GM23338 (cell line): ENCODE results near the gene TNFRSF21. TPM values are rescaled to one million over a fixed set of nuclear protein-coding genes. Genes with fewer than 3 reads are reported as not detected.

Experiments used
- ATAC-seq: fragments of 200-7000 bp; cut with Tn5 transposase; 3 replicates; pipeline ENCODE4 v1.9.1; 2020
- DNase-seq: peaks from one replicate; pipeline ENCODE4 v3.0.0-alpha.2; 2015; ENCODE audit warnings: low spot score
- H2AFZ ChIP-seq: fragments of 200-600 bp; sonication (generic); 2 replicates; pipeline ENCODE4 v1.8.0; 2016; ENCODE audit warnings: antibody characterized with exemption, mild to moderate bottlenecking, moderate library complexity
- H3F3A ChIP-seq: fragments of 200-600 bp; sonication (generic); replicated peaks from 2 replicates; pipeline ENCODE4 v1.8.0; 2017; ENCODE audit warnings: antibody characterized with exemption, mixed run types, low read depth
- H3K27ac ChIP-seq: fragments of 200-600 bp; sonication (generic); 2 replicates; pipeline ENCODE4 v1.6.1; 2016; ENCODE audit warnings: low read depth
- H3K27me3 ChIP-seq: fragments of 200-600 bp; sonication (generic); 2 replicates; pipeline ENCODE4 v1.8.0; 2016; ENCODE audit warnings: mild to moderate bottlenecking, mixed run types, moderate library complexity; ENCODE audit not compliant: insufficient read depth
- H3K36me3 ChIP-seq: fragments of 200-600 bp; sonication (generic); 2 replicates; pipeline ENCODE4 v1.8.0; 2016; ENCODE audit warnings: mild to moderate bottlenecking; ENCODE audit not compliant: insufficient read depth
- H3K4me1 ChIP-seq: fragments of 200-600 bp; sonication (generic); 2 replicates; pipeline ENCODE4 v1.8.0; 2016; ENCODE audit warnings: mild to moderate bottlenecking, moderate library complexity; ENCODE audit not compliant: insufficient read depth
- H3K4me2 ChIP-seq: fragments of 200-600 bp; sonication (generic); 2 replicates; pipeline ENCODE4 v1.7.1; 2017; ENCODE audit warnings: mixed run types
- H3K4me3 ChIP-seq: fragments of 200-600 bp; sonication (generic); 2 replicates; pipeline ENCODE4 v1.6.1; 2016; ENCODE audit warnings: mixed run types
- H3K79me2 ChIP-seq: fragments of 200-600 bp; sonication (generic); replicated peaks from 2 replicates; pipeline ENCODE4 v1.8.0; 2017; ENCODE audit warnings: mild to moderate bottlenecking; ENCODE audit not compliant: insufficient read depth
- H3K9me2 ChIP-seq: fragments of 200-600 bp; sonication (generic); 2 replicates; pipeline ENCODE4 v1.8.0; 2017; ENCODE audit not compliant: insufficient read depth
- H4K20me1 ChIP-seq: fragments of 200-600 bp; sonication (generic); replicated peaks from 2 replicates; pipeline ENCODE4 v1.8.0; 2017; ENCODE audit warnings: mild to moderate bottlenecking; ENCODE audit not compliant: insufficient read depth
- H3K27ac Mint-ChIP-seq: 2 replicates; pipeline ENCODE4 v1.8.0; 2020; ENCODE audit warnings: inconsistent platforms, mild to moderate bottlenecking, moderate library complexity, mixed read lengths
- H3K27me3 Mint-ChIP-seq: 3 replicates; pipeline ENCODE4 v1.8.0; 2022; ENCODE audit warnings: low read depth, mild to moderate bottlenecking, moderate library complexity, mixed read lengths, inconsistent platforms; ENCODE audit not compliant: insufficient read depth, poor library complexity
- H3K36me3 Mint-ChIP-seq: 3 replicates; pipeline ENCODE4 v1.8.0; 2021; ENCODE audit warnings: low read depth, mild to moderate bottlenecking, inconsistent platforms, moderate library complexity, mixed read lengths
- H3K4me1 Mint-ChIP-seq: 3 replicates; pipeline ENCODE4 v1.8.0; 2020; ENCODE audit warnings: mild to moderate bottlenecking, inconsistent platforms, mixed read lengths
- H3K4me3 Mint-ChIP-seq: 3 replicates; pipeline ENCODE4 v1.8.0; 2021; ENCODE audit warnings: moderate library complexity, mild to moderate bottlenecking, inconsistent platforms, mixed read lengths
- H3K9me3 Mint-ChIP-seq: 3 replicates; pipeline ENCODE4 v1.8.0; 2020; ENCODE audit warnings: moderate library complexity, mild to moderate bottlenecking, inconsistent platforms, mixed read lengths
- CTCF ChIP-seq, 2 experiments: fragments of 200-600 bp in 1 of 2; sonication (generic) in 1 of 2; conservative IDR thresholded peaks; 2 replicates each; pipeline versions ENCODE4 v1.5.1 to v1.6.1; 2016 to 2017; ENCODE audit warnings: antibody characterized with exemption in 2 of 2, low read depth in 2 of 2, mild to moderate bottlenecking in 2 of 2, moderate library complexity in 1 of 2
- EZH2phosphoT487 ChIP-seq: fragments of 200-600 bp; sonication (generic); IDR thresholded peaks from one replicate; pipeline ENCODE4 v1.8.1; 2018; ENCODE audit warnings: antibody characterized with exemption; ENCODE audit not compliant: unreplicated experiment
- NANOG ChIP-seq: IDR thresholded peaks from 2 replicates; pipeline ENCODE4 v1.6.1; 2016; ENCODE audit warnings: antibody characterized with exemption, borderline replicate concordance
- POLR2AphosphoS5 ChIP-seq: IDR thresholded peaks from 2 replicates; pipeline ENCODE4 v1.6.1; 2016; ENCODE audit warnings: antibody characterized with exemption, low read depth
- STAT1 ChIP-seq: IDR thresholded peaks from one replicate; pipeline ENCODE4 v1.6.1; 2016; ENCODE audit warnings: antibody characterized with exemption; ENCODE audit not compliant: unreplicated experiment
- ZNF114 ChIP-seq: fragments of 250-450 bp; sonication (Bioruptor Pico); IDR thresholded peaks from 2 replicates; pipeline ENCODE4 v1.5.0; 2020; ENCODE audit warnings: mild to moderate bottlenecking, moderate library complexity
- ZNF331 ChIP-seq: fragments of 250-450 bp; sonication (Bioruptor Pico); IDR thresholded peaks from 2 replicates; pipeline ENCODE4 v1.5.0; 2020; ENCODE audit warnings: low read depth, mild to moderate bottlenecking, moderate library complexity
- polyA plus RNA-seq: library from polyadenylated mRNA; unstranded; fragments of >200 nt; fragmentation: Nextera tagmentation; extraction: Ambion mirVana; gene quantifications from 2 replicates; pipeline ENCODE4 v1.2.1, GENCODE V29; 2016
- total RNA-seq: library from RNA; depleted of rRNA; stranded (reverse); fragments of >200 nt; shearing (Covaris generic); gene quantifications from 2 replicates; pipeline ENCODE4 v1.2.3, GENCODE V29; 2014
- TF ChIP-seq, protein P1 (sequence below): IDR thresholded peaks from one replicate; pipeline ENCODE4 v1.6.1; 2018; ENCODE audit warnings: antibody characterized with exemption; ENCODE audit not compliant: unreplicated experiment
- TF ChIP-seq, protein P2 (sequence below): fragments of 250-450 bp; sonication (Bioruptor Pico); IDR thresholded peaks from 2 replicates; pipeline ENCODE4 v1.5.0; 2020; ENCODE audit warnings: mild to moderate bottlenecking, moderate library complexity
- TF ChIP-seq, protein P3 (sequence below): IDR thresholded peaks from 2 replicates; pipeline ENCODE4 v1.6.1; 2016; ENCODE audit warnings: antibody characterized with exemption

TNFRSF21 gene
- total and polyA plus RNA-seq, 2 experiments from 2014 or later, result 22.1 to 48.1 TPM

DNA sequence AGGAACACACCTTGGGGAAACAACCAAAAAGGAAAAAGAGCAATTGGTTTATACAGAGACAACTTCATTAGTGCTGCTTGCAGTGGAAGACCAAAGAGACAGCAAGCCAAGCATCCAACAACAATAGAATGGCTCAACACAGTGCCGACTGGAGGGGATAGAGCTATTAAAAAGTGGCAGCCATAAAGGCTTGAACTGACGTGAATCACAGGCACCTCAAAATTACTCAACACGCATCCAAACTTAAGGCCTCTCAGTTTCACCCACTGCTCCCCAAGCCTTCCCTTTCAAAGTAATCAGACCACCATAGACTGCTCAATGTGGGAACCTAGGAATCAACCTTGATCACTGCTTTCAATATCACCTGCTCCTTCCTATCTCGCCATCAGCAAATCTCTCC is 9.7 kb downstream of the TNFRSF21 start (continued):
- TF ChIP-seq, protein P1, sequence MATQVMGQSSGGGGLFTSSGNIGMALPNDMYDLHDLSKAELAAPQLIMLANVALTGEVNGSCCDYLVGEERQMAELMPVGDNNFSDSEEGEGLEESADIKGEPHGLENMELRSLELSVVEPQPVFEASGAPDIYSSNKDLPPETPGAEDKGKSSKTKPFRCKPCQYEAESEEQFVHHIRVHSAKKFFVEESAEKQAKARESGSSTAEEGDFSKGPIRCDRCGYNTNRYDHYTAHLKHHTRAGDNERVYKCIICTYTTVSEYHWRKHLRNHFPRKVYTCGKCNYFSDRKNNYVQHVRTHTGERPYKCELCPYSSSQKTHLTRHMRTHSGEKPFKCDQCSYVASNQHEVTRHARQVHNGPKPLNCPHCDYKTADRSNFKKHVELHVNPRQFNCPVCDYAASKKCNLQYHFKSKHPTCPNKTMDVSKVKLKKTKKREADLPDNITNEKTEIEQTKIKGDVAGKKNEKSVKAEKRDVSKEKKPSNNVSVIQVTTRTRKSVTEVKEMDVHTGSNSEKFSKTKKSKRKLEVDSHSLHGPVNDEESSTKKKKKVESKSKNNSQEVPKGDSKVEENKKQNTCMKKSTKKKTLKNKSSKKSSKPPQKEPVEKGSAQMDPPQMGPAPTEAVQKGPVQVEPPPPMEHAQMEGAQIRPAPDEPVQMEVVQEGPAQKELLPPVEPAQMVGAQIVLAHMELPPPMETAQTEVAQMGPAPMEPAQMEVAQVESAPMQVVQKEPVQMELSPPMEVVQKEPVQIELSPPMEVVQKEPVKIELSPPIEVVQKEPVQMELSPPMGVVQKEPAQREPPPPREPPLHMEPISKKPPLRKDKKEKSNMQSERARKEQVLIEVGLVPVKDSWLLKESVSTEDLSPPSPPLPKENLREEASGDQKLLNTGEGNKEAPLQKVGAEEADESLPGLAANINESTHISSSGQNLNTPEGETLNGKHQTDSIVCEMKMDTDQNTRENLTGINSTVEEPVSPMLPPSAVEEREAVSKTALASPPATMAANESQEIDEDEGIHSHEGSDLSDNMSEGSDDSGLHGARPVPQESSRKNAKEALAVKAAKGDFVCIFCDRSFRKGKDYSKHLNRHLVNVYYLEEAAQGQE, result no peak
- TF ChIP-seq CTCF (conservative IDR thresholded peaks at IDR 0.05; ENCODE audit: low read depth in 2 of 2) (no peak), EZH2phosphoT487 (no peak)

DNA sequence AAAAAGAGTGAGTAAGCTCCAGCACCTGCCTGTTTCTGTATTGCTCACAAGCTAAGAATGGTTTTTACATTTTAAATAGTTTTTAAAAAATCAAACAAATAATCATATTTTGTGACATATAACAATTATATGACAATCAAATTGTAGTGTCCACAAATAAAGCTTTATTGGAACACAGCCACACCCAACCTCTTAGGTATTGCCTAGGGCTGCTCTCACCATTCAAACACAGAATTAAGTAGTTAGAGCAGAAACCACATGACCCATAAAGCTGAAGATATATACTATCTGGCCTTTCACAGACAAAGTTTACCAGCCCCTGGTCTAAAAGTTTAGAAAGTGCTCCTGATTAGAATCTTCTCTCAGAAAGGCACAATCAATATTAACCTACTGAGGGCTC is 11.2 kb downstream of the TNFRSF21 start:
- Histone ChIP-seq H3K4me1 (peaks cover 46% of the 10 kb centered on the region), H3K9me2 (no peaks in the 10 kb centered on the region), H4K20me1 (peaks cover 77% of the 10 kb centered on the region), H3K79me2 (peaks cover 100% of the 10 kb centered on the region), H2AFZ (no peak overlapping the region), H3F3A (no peaks in the 10 kb centered on the region), H3K4me3 (no peak overlapping the region), H3K36me3 (no peaks in the 10 kb centered on the region), H3K27ac (no peak overlapping the region; the same call in 1 of the 2 replicates), H3K4me2 (no peak overlapping the region), H3K27me3 (no peaks in the 10 kb centered on the region)
- H3K27me3 Mint-ChIP-seq, result peaks cover 3% of the 10 kb centered on the region
- no peaks in the 10 kb centered on the region for H3K36me3 Mint-ChIP-seq
- H3K4me3 Mint-ChIP-seq, result no peak overlapping the region
- H3K4me1 Mint-ChIP-seq, result peaks cover 42% of the 10 kb centered on the region
- DNase-seq, result no peak
- H3K9me3 Mint-ChIP-seq, result no peaks in the 10 kb centered on the region
- no peak for ATAC-seq
- no peak overlapping the region for H3K27ac Mint-ChIP-seq
- TF ChIP-seq ZNF331 (CRISPR knock-in tag) (no peak), ZNF114 (CRISPR knock-in tag) (no peak), CTCF (conservative IDR thresholded peaks at IDR 0.05; ENCODE audit: low read depth in 2 of 2) (no peak), NANOG (no peak), STAT1 (no peak), EZH2phosphoT487 (no peak), POLR2AphosphoS5 (no peak)
- TF ChIP-seq, protein P2, sequence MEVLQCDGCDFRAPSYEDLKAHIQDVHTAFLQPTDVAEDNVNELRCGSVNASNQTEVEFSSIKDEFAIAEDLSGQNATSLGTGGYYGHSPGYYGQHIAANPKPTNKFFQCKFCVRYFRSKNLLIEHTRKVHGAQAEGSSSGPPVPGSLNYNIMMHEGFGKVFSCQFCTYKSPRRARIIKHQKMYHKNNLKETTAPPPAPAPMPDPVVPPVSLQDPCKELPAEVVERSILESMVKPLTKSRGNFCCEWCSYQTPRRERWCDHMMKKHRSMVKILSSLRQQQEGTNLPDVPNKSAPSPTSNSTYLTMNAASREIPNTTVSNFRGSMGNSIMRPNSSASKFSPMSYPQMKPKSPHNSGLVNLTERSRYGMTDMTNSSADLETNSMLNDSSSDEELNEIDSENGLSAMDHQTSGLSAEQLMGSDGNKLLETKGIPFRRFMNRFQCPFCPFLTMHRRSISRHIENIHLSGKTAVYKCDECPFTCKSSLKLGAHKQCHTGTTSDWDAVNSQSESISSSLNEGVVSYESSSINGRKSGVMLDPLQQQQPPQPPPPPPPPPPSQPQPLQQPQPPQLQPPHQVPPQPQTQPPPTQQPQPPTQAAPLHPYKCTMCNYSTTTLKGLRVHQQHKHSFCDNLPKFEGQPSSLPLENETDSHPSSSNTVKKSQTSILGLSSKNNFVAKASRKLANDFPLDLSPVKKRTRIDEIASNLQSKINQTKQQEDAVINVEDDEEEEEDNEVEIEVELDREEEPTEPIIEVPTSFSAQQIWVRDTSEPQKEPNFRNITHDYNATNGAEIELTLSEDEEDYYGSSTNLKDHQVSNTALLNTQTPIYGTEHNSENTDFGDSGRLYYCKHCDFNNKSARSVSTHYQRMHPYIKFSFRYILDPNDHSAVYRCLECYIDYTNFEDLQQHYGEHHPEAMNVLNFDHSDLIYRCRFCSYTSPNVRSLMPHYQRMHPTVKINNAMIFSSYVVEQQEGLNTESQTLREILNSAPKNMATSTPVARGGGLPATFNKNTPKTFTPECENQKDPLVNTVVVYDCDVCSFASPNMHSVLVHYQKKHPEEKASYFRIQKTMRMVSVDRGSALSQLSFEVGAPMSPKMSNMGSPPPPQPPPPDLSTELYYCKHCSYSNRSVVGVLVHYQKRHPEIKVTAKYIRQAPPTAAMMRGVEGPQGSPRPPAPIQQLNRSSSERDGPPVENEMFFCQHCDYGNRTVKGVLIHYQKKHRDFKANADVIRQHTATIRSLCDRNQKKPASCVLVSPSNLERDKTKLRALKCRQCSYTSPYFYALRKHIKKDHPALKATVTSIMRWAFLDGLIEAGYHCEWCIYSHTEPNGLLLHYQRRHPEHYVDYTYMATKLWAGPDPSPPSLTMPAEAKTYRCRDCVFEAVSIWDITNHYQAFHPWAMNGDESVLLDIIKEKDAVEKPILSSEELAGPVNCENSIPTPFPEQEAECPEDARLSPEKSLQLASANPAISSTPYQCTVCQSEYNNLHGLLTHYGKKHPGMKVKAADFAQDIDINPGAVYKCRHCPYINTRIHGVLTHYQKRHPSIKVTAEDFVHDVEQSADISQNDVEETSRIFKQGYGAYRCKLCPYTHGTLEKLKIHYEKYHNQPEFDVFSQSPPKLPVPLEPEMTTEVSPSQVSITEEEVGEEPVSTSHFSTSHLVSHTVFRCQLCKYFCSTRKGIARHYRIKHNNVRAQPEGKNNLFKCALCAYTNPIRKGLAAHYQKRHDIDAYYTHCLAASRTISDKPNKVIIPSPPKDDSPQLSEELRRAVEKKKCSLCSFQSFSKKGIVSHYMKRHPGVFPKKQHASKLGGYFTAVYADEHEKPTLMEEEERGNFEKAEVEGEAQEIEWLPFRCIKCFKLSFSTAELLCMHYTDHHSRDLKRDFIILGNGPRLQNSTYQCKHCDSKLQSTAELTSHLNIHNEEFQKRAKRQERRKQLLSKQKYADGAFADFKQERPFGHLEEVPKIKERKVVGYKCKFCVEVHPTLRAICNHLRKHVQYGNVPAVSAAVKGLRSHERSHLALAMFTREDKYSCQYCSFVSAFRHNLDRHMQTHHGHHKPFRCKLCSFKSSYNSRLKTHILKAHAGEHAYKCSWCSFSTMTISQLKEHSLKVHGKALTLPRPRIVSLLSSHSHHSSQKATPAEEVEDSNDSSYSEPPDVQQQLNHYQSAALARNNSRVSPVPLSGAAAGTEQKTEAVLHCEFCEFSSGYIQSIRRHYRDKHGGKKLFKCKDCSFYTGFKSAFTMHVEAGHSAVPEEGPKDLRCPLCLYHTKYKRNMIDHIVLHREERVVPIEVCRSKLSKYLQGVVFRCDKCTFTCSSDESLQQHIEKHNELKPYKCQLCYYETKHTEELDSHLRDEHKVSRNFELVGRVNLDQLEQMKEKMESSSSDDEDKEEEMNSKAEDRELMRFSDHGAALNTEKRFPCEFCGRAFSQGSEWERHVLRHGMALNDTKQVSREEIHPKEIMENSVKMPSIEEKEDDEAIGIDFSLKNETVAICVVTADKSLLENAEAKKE (CRISPR knock-in tag), result no peak
- TF ChIP-seq, protein P3, sequence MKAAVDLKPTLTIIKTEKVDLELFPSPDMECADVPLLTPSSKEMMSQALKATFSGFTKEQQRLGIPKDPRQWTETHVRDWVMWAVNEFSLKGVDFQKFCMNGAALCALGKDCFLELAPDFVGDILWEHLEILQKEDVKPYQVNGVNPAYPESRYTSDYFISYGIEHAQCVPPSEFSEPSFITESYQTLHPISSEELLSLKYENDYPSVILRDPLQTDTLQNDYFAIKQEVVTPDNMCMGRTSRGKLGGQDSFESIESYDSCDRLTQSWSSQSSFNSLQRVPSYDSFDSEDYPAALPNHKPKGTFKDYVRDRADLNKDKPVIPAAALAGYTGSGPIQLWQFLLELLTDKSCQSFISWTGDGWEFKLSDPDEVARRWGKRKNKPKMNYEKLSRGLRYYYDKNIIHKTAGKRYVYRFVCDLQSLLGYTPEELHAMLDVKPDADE, result no peak
